HepG2 (cell line): ENCODE data around the gene TCF7L2. TPM values are rescaled to one million over a fixed set of nuclear protein-coding genes. Genes with fewer than 3 reads are reported as not detected.

ENCODE experiments used
- CCDC6 ChIP-seq: sonication (generic); formaldehyde crosslinking; IDR thresholded peaks from 2 replicates; pipeline ENCODE4 v1.8.1; 2022; ENCODE audit warnings: mild to moderate bottlenecking, missing genetic modification reagents, moderate library complexity
- CENPX ChIP-seq: sonication (generic); formaldehyde crosslinking; IDR thresholded peaks from 2 replicates; pipeline ENCODE4 v1.9.0; 2021; ENCODE audit warnings: mild to moderate bottlenecking, missing genetic modification reagents, moderate library complexity
- EHMT2 ChIP-seq: fragments of 200-600 bp; sonication (generic); IDR thresholded peaks from 2 replicates; pipeline ENCODE4 v1.7.0; 2017; ENCODE audit warnings: antibody characterized with exemption, low read depth, low read length, borderline replicate concordance
- FUBP1 ChIP-seq: sonication (generic); formaldehyde crosslinking; IDR thresholded peaks from 2 replicates; pipeline ENCODE4 v1.5.1; 2020; ENCODE audit warnings: missing genetic modification reagents, mild to moderate bottlenecking, borderline replicate concordance
- HMGXB4 ChIP-seq, 2 experiments: sonication (generic) in 1 of 2; formaldehyde crosslinking in 1 of 2; IDR thresholded peaks; 2 replicates each; pipeline versions ENCODE4 v1.4.0 to v1.6.1; 2018 to 2020; ENCODE audit warnings: missing genetic modification reagents in 2 of 2, borderline replicate concordance in 1 of 2, low read depth in 1 of 2, mild to moderate bottlenecking in 1 of 2, missing biosample characterization in 1 of 2
- HNRNPL ChIP-seq: fragments of 200-400 bp; formaldehyde crosslinking; IDR thresholded peaks from 2 replicates; pipeline ENCODE4 v1.6.1; 2017; ENCODE audit warnings: mild to moderate bottlenecking, low read depth, low read length
- IRX3 ChIP-seq: sonication (generic); formaldehyde crosslinking; IDR thresholded peaks from 2 replicates; pipeline ENCODE4 v1.8.1; 2023; ENCODE audit warnings: mild to moderate bottlenecking, low read depth, missing genetic modification reagents, borderline replicate concordance
- NFKB2 ChIP-seq: sonication (generic); formaldehyde crosslinking; IDR thresholded peaks from 2 replicates; pipeline ENCODE4 v1.4.0; 2020; ENCODE audit warnings: missing genetic modification reagents, borderline replicate concordance
- PBX2 ChIP-seq: IDR thresholded peaks from 2 replicates; pipeline ENCODE4 v1.6.1; 2016; ENCODE audit warnings: control low read depth
- RNF219 ChIP-seq: sonication (generic); formaldehyde crosslinking; IDR thresholded peaks from 2 replicates; pipeline ENCODE4 v1.5.0; 2020; ENCODE audit warnings: mild to moderate bottlenecking, missing genetic modification reagents
- USF2 ChIP-seq, 2 experiments: sonication (generic) in 1 of 2; formaldehyde crosslinking in 1 of 2; IDR thresholded peaks; 2 replicates each; pipeline versions ENCODE4 v1.5.1 to v1.6.1; 2011 to 2020; ENCODE audit warnings: borderline replicate concordance in 1 of 2, low read depth in 1 of 2, low read length in 1 of 2, mild to moderate bottlenecking in 1 of 2, missing genetic modification reagents in 1 of 2, moderate library complexity in 1 of 2
- ZFP36L2 ChIP-seq: sonication (generic); formaldehyde crosslinking; IDR thresholded peaks from 2 replicates; pipeline ENCODE4 v1.4.0; 2020; ENCODE audit warnings: missing genetic modification reagents
- ZNF275 ChIP-seq: sonication (generic); formaldehyde crosslinking; IDR thresholded peaks from 2 replicates; pipeline ENCODE4 v1.8.0; 2022; ENCODE audit warnings: missing genetic modification reagents, mild to moderate bottlenecking, inconsistent platforms, borderline replicate concordance
- ZNF546 ChIP-seq: sonication (generic); formaldehyde crosslinking; conservative IDR thresholded peaks from 2 replicates; pipeline ENCODE4 v1.8.1; 2023; ENCODE audit warnings: mild to moderate bottlenecking, missing genetic modification reagents
- ZNF724P ChIP-seq: sonication (generic); formaldehyde crosslinking; IDR thresholded peaks from 2 replicates; pipeline ENCODE4 v1.8.0; 2022; ENCODE audit warnings: missing genetic modification reagents, borderline replicate concordance
- polyA plus RNA-seq, 8 experiments: library from polyadenylated mRNA; depleted of rRNA in 3 of 8; stranded (reverse) in 7 of 8; unstranded in 1 of 8; fragments of >200 nt; fragmentation: Illumina TruSeq in 4 of 8; extraction: Trizol in 4 of 8; gene quantifications; 2 replicates each; pipeline versions ENCODE4 v1.2.1 to v1.2.3, GENCODE V29; 2011 to 2016; ENCODE audit warnings: low read depth in 4 of 8, missing spikeins in 1 of 8, mixed read lengths in 1 of 8; ENCODE audit not compliant: insufficient read depth in 1 of 8
- total RNA-seq, 5 experiments: library from RNA; depleted of rRNA; stranded (reverse); fragments of >200 nt; fragmentation: Illumina TruSeq; extraction: Trizol; gene quantifications; 2 replicates each; pipeline ENCODE4 v1.2.3, GENCODE V29; 2016; ENCODE audit warnings: low read depth in 1 of 5

Gene TCF7L2
- total and polyA plus RNA-seq, 2 of the 13 experiments (the other 11 are each of a cell fraction or from before 2014, with no cell fraction given): 3.9 to 13.7 TPM

- no peak for TF ChIP-seq HMGXB4 (CRISPR knock-in tag; IDR thresholded peaks at IDR 0.05; ENCODE audit: borderline replicate concordance in 1 of 2, low read depth in 1 of 2)
- no peak for TF ChIP-seq CCDC6 (CRISPR knock-in tag)
- no peak for TF ChIP-seq RNF219 (CRISPR knock-in tag)
- no peak for TF ChIP-seq NFKB2 (CRISPR knock-in tag)
- no peak for TF ChIP-seq IRX3 (CRISPR knock-in tag)
- TF ChIP-seq FUBP1 (CRISPR knock-in tag): no peak
- no peak for TF ChIP-seq ZFP36L2
- no peak for TF ChIP-seq ZNF724P (CRISPR knock-in tag)
- TF ChIP-seq CENPX (CRISPR knock-in tag): no peak
- TF ChIP-seq USF2 (IDR thresholded peaks at IDR 0.05; ENCODE audit: low read depth, low read length): no peak
- TF ChIP-seq USF2 (CRISPR knock-in tag; IDR thresholded peaks at IDR 0.05; ENCODE audit: borderline replicate concordance): no peak
- no peak for TF ChIP-seq PBX2 (CRISPR knock-in tag)
- TF ChIP-seq EHMT2: no peak
- no peak for TF ChIP-seq HNRNPL
- no peak for TF ChIP-seq ZNF275
- TF ChIP-seq ZNF546 (CRISPR knock-in tag): no peak
Observed at GRCh38 chr10:113093188-113094113, 143.4 kb downstream of the TCF7L2 start (continued).
